Stomach (tissue), 9 donors: Measurements from ENCODE around the gene SDK2. TPM values are rescaled to one million over a fixed set of nuclear protein-coding genes. Genes with fewer than 3 reads are reported as not detected.

Experiments
- DNase-seq, 2 donors: peaks; one replicate each; pipeline versions ENCODE4 v3.0.0 to v3.0.0-alpha.2; 2013 to 2019
- H3K27ac ChIP-seq, 5 donors: fragments of 200-600 bp in 4 of 5; sonication (generic) in 4 of 5; one replicate each; pipeline ENCODE4 v1.5.1; 2013 to 2019; ENCODE audit warnings: mild to moderate bottlenecking in 1 of 5, moderate library complexity in 1 of 5
- H3K27me3 ChIP-seq, 3 donors: fragments of 200-600 bp; sonication (generic); one replicate each; pipeline ENCODE4 v1.5.1; 2017 to 2019; ENCODE audit warnings: mixed run types in 1 of 3
- H3K36me3 ChIP-seq, 4 donors: fragments of 200-600 bp; sonication (generic); 1 replicate in 3 of 4; 2 replicates in 1 of 4; pipeline ENCODE4 v1.5.1; 2016 to 2019
- H3K4me1 ChIP-seq, 4 donors: fragments of 200-600 bp; sonication (generic); one replicate each; pipeline ENCODE4 v1.5.1; 2016 to 2019
- H3K4me3 ChIP-seq, 4 donors: fragments of 200-600 bp; sonication (generic) in 3 of 4; one replicate each; pipeline ENCODE4 v1.5.1; 2016 to 2019; ENCODE audit warnings: mild to moderate bottlenecking in 1 of 4
- H3K9me3 ChIP-seq, 4 donors: fragments of 200-600 bp; sonication (generic); one replicate each; pipeline ENCODE4 v1.5.1; 2016 to 2019
- CTCF ChIP-seq, 7 experiments: fragments of 450-650 bp in 4 of 7; fragments of 200-600 bp in 3 of 7; sonication (generic) in 3 of 7; IDR thresholded peaks; one replicate each; pipeline ENCODE4 v1.5.1; 2016 to 2019; ENCODE audit warnings: antibody characterized with exemption in 7 of 7, control low read depth in 2 of 7, mild to moderate bottlenecking in 1 of 7
- EP300 ChIP-seq: sonication (generic); formaldehyde crosslinking; IDR thresholded peaks from one replicate; pipeline ENCODE4 v1.6.1; 2017; ENCODE audit warnings: antibody characterized with exemption
- POLR2A ChIP-seq, 4 donors: fragments of 450-650 bp; IDR thresholded peaks; one replicate each; pipeline ENCODE4 v1.6.1; 2016; ENCODE audit warnings: antibody characterized with exemption in 4 of 4, control low read depth in 2 of 4, mild to moderate bottlenecking in 1 of 4, moderate library complexity in 1 of 4
- POLR2AphosphoS5 ChIP-seq, 3 donors: sonication (generic); formaldehyde crosslinking; IDR thresholded peaks; one replicate each; pipeline ENCODE4 v1.6.1; 2016; ENCODE audit warnings: antibody characterized with exemption in 3 of 3
- WGBS, 5 donors: extraction: QIAGEN DNeasy Blood & Tissue Kit in 3 of 5; methylation state at CpG; one replicate each; pipeline versions ENCODE4 v1.1.5 to v1.1.7; 2013 to 2018; 5-methylcytosine and 5-hydroxymethylcytosine counted together
- intact Hi-C: fragments of 100-400 bp; cut with DNase I; formaldehyde crosslinking; loops from one replicate; pipeline ENCODE4 v1.15.1; 2023; ENCODE audit warnings: low total_unique reads
- polyA plus RNA-seq, 3 donors: library from polyadenylated mRNA; stranded (reverse); fragments of 200-250 nt; gene quantifications; one replicate each; pipeline ENCODE4 v1.2.3, GENCODE V29; 2013
- total RNA-seq, 5 donors: library from RNA; depleted of rRNA; stranded (reverse); fragments of >200 nt; gene quantifications; one replicate each; pipeline versions ENCODE4 v1.1.0 to v1.2.3, GENCODE V29; 2014 to 2016
- donor health status: healthy with polysubstance abuse.
- donor health status: Bipolar disorder and iron deficiency.
- donor health status: healthy.

SDK2 gene
- total and polyA plus RNA-seq, 8 donors, result under 0.01 to 9.6 (median 0.44) TPM; not detected in 1

DNA sequence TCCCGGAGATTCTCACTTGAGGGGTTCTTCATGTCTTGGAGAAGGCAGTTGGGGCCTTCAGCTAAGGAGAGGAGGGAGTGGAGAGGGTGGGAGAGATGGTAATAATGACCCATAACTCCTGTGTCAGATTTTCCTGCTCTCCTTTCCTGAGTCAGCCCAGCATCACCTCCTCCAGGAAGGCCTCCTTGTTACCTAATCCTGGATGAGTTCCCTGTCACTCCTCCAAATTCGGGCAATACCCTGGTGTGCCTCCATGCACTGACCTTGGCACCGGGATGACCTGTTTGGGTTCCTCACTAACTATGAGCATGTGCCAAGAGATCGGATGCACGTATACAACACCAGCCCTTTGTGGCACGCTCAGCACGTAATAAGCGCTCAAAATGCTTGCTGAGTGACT lies 38.8 kb downstream of the SDK2 start:
- 90 to 96% (median 92%) methylated on average over 8 of the region's 8 CpGs for WGBS, 5 donors
- Histone ChIP-seq H3K4me3 (no peak overlapping the region), H3K4me1 (no peaks in the 10 kb centered on the region), H3K9me3 (peaks cover 0 to 4% (median 0%) of the 10 kb centered on the region in 4 donors), H3K27me3 (peaks cover 0 to 9% (median 3%) of the 10 kb centered on the region in 3 donors), H3K36me3 (no peaks in the 10 kb centered on the region), H3K27ac (no peak overlapping the region)
- intact Hi-C loops, result no loop called here
- DNase-seq, result no peak
- TF ChIP-seq EP300 (no peak), CTCF (IDR thresholded peaks at IDR 0.05) (no peak), POLR2A (IDR thresholded peaks at IDR 0.05) (no peak), POLR2AphosphoS5 (IDR thresholded peaks at IDR 0.05) (no peak)

- H3K36me3 ChIP-seq, result no peaks in the 10 kb centered on the region
- H3K4me1 ChIP-seq, result peaks cover 0 to 6% (median 0%) of the 10 kb centered on the region in 4 donors
- no peak for DNase-seq
- H3K9me3 ChIP-seq, result peaks cover 0 to 4% (median 0%) of the 10 kb centered on the region in 4 donors
- intact Hi-C loops, result no loop called here
- TF ChIP-seq POLR2A (IDR thresholded peaks at IDR 0.05) (no peak), EP300 (no peak), CTCF (IDR thresholded peaks at IDR 0.05) (no peak), POLR2AphosphoS5 (IDR thresholded peaks at IDR 0.05) (no peak)
- peaks cover 0 to 3% (median 0%) of the 10 kb centered on the region in 3 donors for H3K27me3 ChIP-seq
- 82 to 94% (median 92%) methylated on average over 7 of the region's 7 CpGs for WGBS, 5 donors
- H3K4me3 ChIP-seq, result no peak overlapping the region
- H3K27ac ChIP-seq, result no peak overlapping the region
Measured at GRCh38 chr17:73604476-73604875, 39.8 kb downstream of the SDK2 start.

DNA sequence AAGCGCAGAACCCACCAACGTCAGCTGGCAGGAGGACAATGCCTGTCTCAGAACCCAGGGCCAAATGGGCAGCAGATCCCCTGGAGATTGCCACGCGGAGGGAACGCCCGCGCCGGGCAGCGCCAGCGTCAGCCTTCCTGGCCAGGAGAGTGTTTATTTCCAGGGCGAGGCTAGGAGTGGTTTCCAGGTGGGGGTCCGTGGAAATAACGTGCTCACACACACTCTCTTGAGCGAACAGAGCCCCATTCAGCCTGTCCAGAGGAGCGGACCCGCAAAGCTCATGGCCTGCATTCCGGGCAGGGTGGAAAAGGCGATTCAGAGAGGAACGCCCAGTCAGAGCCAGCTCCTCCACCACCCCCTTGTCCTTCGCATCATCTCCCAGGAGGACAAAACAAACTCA lies 40.3 kb downstream of the SDK2 start:
- 80 to 85% (median 84%) methylated on average over 20 of the region's 20 CpGs for WGBS, 5 donors
- Histone ChIP-seq H3K4me1 (peaks cover 0 to 6% (median 0%) of the 10 kb centered on the region in 4 donors), H3K27me3 (peaks cover 0 to 3% (median 0%) of the 10 kb centered on the region in 3 donors), H3K27ac (no peak overlapping the region), H3K4me3 (no peak overlapping the region), H3K36me3 (no peaks in the 10 kb centered on the region), H3K9me3 (peaks cover 0 to 4% (median 0%) of the 10 kb centered on the region in 4 donors)
- intact Hi-C loops, result no loop called here
- DNase-seq, result no peak
- TF ChIP-seq POLR2AphosphoS5 (IDR thresholded peaks at IDR 0.05) (no peak), POLR2A (IDR thresholded peaks at IDR 0.05) (no peak), CTCF (IDR thresholded peaks at IDR 0.05) (no peak), EP300 (no peak)

GRCh38 chr17:73600103-73600871 lies 44.0 kb downstream of the SDK2 start:
- WGBS, 5 donors, result 60 to 73% (median 66%) methylated on average over 16 of the region's 16 CpGs
- intact Hi-C loops, result no loop called here
- TF ChIP-seq POLR2A (IDR thresholded peaks at IDR 0.05), result no peak
- no peak for TF ChIP-seq EP300
- TF ChIP-seq CTCF (IDR thresholded peaks at IDR 0.05), result no peak

More at GRCh38 chr17:73600103-73600871, 44.0 kb downstream of the SDK2 start:
- H3K27ac ChIP-seq, result no peak overlapping the region
- H3K4me1 ChIP-seq, result peaks cover 0 to 6% (median 0%) of the 10 kb centered on the region in 4 donors
- H3K9me3 ChIP-seq, result peaks cover 0 to 4% (median 0%) of the 10 kb centered on the region in 4 donors
- DNase-seq, result peak in 1 of 2 donors; percentile 68
- H3K36me3 ChIP-seq, result no peaks in the 10 kb centered on the region
- peaks cover 0 to 3% (median 0%) of the 10 kb centered on the region in 3 donors for H3K27me3 ChIP-seq
- no peak overlapping the region for H3K4me3 ChIP-seq
